Mesodermal cell (in vitro differentiated cells): ENCODE results near the gene CALHM3. TPM values are rescaled to one million over a fixed set of nuclear protein-coding genes. Genes with fewer than 3 reads are reported as not detected.
"Not testable (repeated sequence)": the region's sequence is repeated elsewhere in the genome, so short reads cannot be mapped to it uniquely, and the experiment has no call there.

Experiments
- H3K27ac ChIP-seq: 2 replicates; pipeline ENCODE4 v1.7.0; 2013; ENCODE audit warnings: mild to moderate bottlenecking, low read depth, low read length, moderate library complexity; ENCODE audit not compliant: severe bottlenecking
- H3K36me3 ChIP-seq: 2 replicates; pipeline ENCODE4 v1.7.1; 2013; ENCODE audit warnings: mild to moderate bottlenecking, low read length, moderate library complexity; ENCODE audit not compliant: control insufficient read depth, insufficient read depth
- H3K4me1 ChIP-seq: one replicate; pipeline ENCODE4 v1.7.1; 2013; ENCODE audit warnings: mild to moderate bottlenecking, low read length; ENCODE audit not compliant: insufficient read depth, control insufficient read depth, poor library complexity, severe bottlenecking
- H3K4me3 ChIP-seq: 2 replicates; pipeline ENCODE4 v1.7.0; 2013; ENCODE audit warnings: low read length, control low read depth, mild to moderate bottlenecking; ENCODE audit not compliant: insufficient read depth, poor library complexity, severe bottlenecking; ENCODE audit errors: extremely low read depth
- H3K9me3 ChIP-seq: 2 replicates; pipeline ENCODE4 v1.7.1; 2013; ENCODE audit warnings: mild to moderate bottlenecking, low read length, moderate library complexity; ENCODE audit not compliant: control insufficient read depth
- WGBS, 2 experiments: methylation state at CpG; one replicate each; pipeline ENCODE4 v1.1.5; 2013; ENCODE audit warnings: missing lambda C conversion rate in 2 of 2; ENCODE audit not compliant: insufficient coverage in 2 of 2; 5-methylcytosine and 5-hydroxymethylcytosine counted together
- polyA plus RNA-seq, 2 experiments: library from polyadenylated mRNA; stranded (reverse); fragments of 50-300 nt; gene quantifications; one replicate each; pipeline ENCODE4 v1.2.3, GENCODE V29; 2013

The CALHM3 gene
- polyA plus RNA-seq (2013, experiment 1 of 2) = not detected
- not detected for polyA plus RNA-seq (2013, experiment 2 of 2)

GRCh38 chr10:103479135-103479534 is at the start of gene CALHM3:
Gene CALHM3, minus strand, starts transcription at chr10:103479240. Its CDS starts 208 bp downstream, at chr10:103479032.
- WGBS, 2 experiments = 77 to 80% methylated on average over 1 to 6 of the region's 7 CpGs
- peaks cover 3% of the 10 kb centered on the region for H3K4me1 ChIP-seq
- H3K9me3 ChIP-seq = no peaks in the 10 kb centered on the region
- no peak within 1 kb of the TSS for H3K27ac ChIP-seq
- no peak within 1 kb of the TSS for H3K4me3 ChIP-seq
- H3K36me3 ChIP-seq = no peaks in the 10 kb centered on the region

- H3K27ac ChIP-seq = no peak overlapping the region
- no peaks in the 10 kb centered on the region for H3K36me3 ChIP-seq
- no peaks in the 10 kb centered on the region for H3K4me1 ChIP-seq
- peaks cover 17% of the 10 kb centered on the region for H3K9me3 ChIP-seq
- H3K4me3 ChIP-seq = no peak overlapping the region
These were observed 49.5 kb upstream of the CALHM3 start for GRCh38 chr10:103528549-103528948.

- peaks cover 17% of the 10 kb centered on the region for H3K9me3 ChIP-seq
- H3K36me3 ChIP-seq, H3K4me1 ChIP-seq, H3K4me3 ChIP-seq, H3K27ac ChIP-seq: not testable (repeated sequence)
- WGBS, 2 experiments = 68 to 78% methylated on average over 2 of the region's 2 CpGs
These were observed 48.4 kb upstream of the CALHM3 start for GRCh38 chr10:103527476-103527875.

- Histone ChIP-seq H3K9me3 (peaks cover 17% of the 10 kb centered on the region), H3K4me3 (no peak overlapping the region), H3K27ac (no peak overlapping the region), H3K4me1 (no peaks in the 10 kb centered on the region), H3K36me3 (no peaks in the 10 kb centered on the region)
These were observed 46.9 kb upstream of the CALHM3 start for GRCh38 chr10:103525901-103526300.

- 100% methylated on average over 1 of the region's 4 CpGs; no CpG with 5 or more reads in 1 of the 2 experiments for WGBS, 2 experiments
- no peaks in the 10 kb centered on the region for H3K36me3 ChIP-seq
- H3K4me1 ChIP-seq = no peaks in the 10 kb centered on the region
- no peaks in the 10 kb centered on the region for H3K9me3 ChIP-seq
- H3K27ac ChIP-seq = no peak overlapping the region
- H3K4me3 ChIP-seq = no peak overlapping the region
These were observed 44.6 kb upstream of the CALHM3 start for GRCh38 chr10:103523683-103524082.

- not testable (repeated sequence) for H3K36me3 ChIP-seq, H3K9me3 ChIP-seq, H3K27ac ChIP-seq, H3K4me3 ChIP-seq, H3K4me1 ChIP-seq
- WGBS, 2 experiments = 80 to 88% methylated on average over 5 to 6 of the region's 7 CpGs
These were observed 43.0 kb upstream of the CALHM3 start for GRCh38 chr10:103522006-103522405.

GRCh38 chr10:103519798-103520197 is 40.8 kb upstream of the CALHM3 start:
- Histone ChIP-seq H3K27ac (no peak overlapping the region), H3K4me3 (no peak overlapping the region), H3K9me3 (no peaks in the 10 kb centered on the region), H3K4me1 (no peaks in the 10 kb centered on the region), H3K36me3 (no peaks in the 10 kb centered on the region)
- WGBS, 2 experiments = 84% methylated on average over 4 of the region's 4 CpGs; no CpG with 5 or more reads in 1 of the 2 experiments

- Histone ChIP-seq H3K27ac (no peak overlapping the region), H3K4me3 (no peak overlapping the region), H3K4me1 (no peaks in the 10 kb centered on the region), H3K9me3 (no peaks in the 10 kb centered on the region), H3K36me3 (no peaks in the 10 kb centered on the region)
- WGBS, 2 experiments = 93 to 94% methylated on average over 5 of the region's 5 CpGs
These were observed 38.4 kb upstream of the CALHM3 start for GRCh38 chr10:103517234-103518085.

GRCh38 chr10:103514244-103514643 is 35.2 kb upstream of the CALHM3 start:
- Histone ChIP-seq H3K36me3 (no peaks in the 10 kb centered on the region), H3K27ac (no peak overlapping the region), H3K9me3 (no peaks in the 10 kb centered on the region), H3K4me1 (no peaks in the 10 kb centered on the region), H3K4me3 (no peak overlapping the region)
- WGBS, 2 experiments = 98% methylated on average over 4 to 5 of the region's 5 CpGs

- H3K27ac ChIP-seq = no peak overlapping the region
- H3K4me3 ChIP-seq = no peak overlapping the region
- H3K4me1 ChIP-seq = no peaks in the 10 kb centered on the region
- no peaks in the 10 kb centered on the region for H3K9me3 ChIP-seq
- 91 to 93% methylated on average over 6 of the region's 8 CpGs for WGBS, 2 experiments
- H3K36me3 ChIP-seq = no peaks in the 10 kb centered on the region
These were observed 34.5 kb upstream of the CALHM3 start for GRCh38 chr10:103513380-103514060.
